CD4-positive, alpha-beta T cell (primary cell): ENCODE results near the gene FBXO24. TPM values are rescaled to one million over a fixed set of nuclear protein-coding genes. Genes with fewer than 3 reads are reported as not detected.
A peak's percentile ranks its signal among the peaks of the same experiment; 100 is the strongest.

Experiments used
- ATAC-seq: fragments of 200-7000 bp; cut with Tn5 transposase; one replicate; pipeline ENCODE4 v1.10.0; 2022; ENCODE audit warnings: mild to moderate bottlenecking; ENCODE audit not compliant: poor library complexity
- CTCF ChIA-PET: fragments of 350-600 bp; sonication (Branson Sonifier 250); formaldehyde crosslinking; loops from one replicate; lab custom pipeline; 2021; ENCODE audit warnings: antibody characterized with exemption, inconsistent platforms; lab: Charles Lee
- POLR2A ChIA-PET: fragments of 350-600 bp; sonication (Branson Sonifier 250); formaldehyde crosslinking; loops from one replicate; lab custom pipeline; 2021; ENCODE audit warnings: antibody characterized with exemption, inconsistent platforms; lab: Charles Lee
- DNase-seq, 14 experiments: peaks; one replicate each; pipeline ENCODE4 v3.0.0-alpha.2; 2013 to 2020; ENCODE audit warnings: mixed read lengths in 2 of 14
- H3K27ac ChIP-seq, 2 donors: one replicate each; pipeline versions ENCODE4 v1.5.1 to v1.7.0; 2013; ENCODE audit warnings: low read length in 2 of 2, low read depth in 1 of 2, mild to moderate bottlenecking in 1 of 2
- H3K27me3 ChIP-seq, 2 experiments: 1 replicate in 1 of 2; 2 replicates in 1 of 2; pipeline versions ENCODE4 v1.6.1 to v1.7.0; 2013; ENCODE audit warnings: low read length in 2 of 2, control low read depth in 1 of 2, mild to moderate bottlenecking in 1 of 2, moderate library complexity in 1 of 2; ENCODE audit not compliant: insufficient read depth in 2 of 2, control insufficient read depth in 1 of 2
- H3K36me3 ChIP-seq: one replicate; pipeline ENCODE4 v1.6.1; 2013; ENCODE audit warnings: low read length, control low read depth; ENCODE audit not compliant: insufficient read depth
- H3K4me1 ChIP-seq: one replicate; pipeline ENCODE4 v1.6.1; 2013; ENCODE audit warnings: low read length, control low read depth; ENCODE audit not compliant: insufficient read depth
- H3K4me3 ChIP-seq: one replicate; pipeline ENCODE4 v1.5.1; 2013; ENCODE audit warnings: mild to moderate bottlenecking, low read length, moderate library complexity
- H3K9me3 ChIP-seq, 2 experiments: 1 replicate in 1 of 2; 2 replicates in 1 of 2; pipeline versions ENCODE4 v1.6.1 to v1.7.0; 2013; ENCODE audit warnings: low read length in 2 of 2, mild to moderate bottlenecking in 2 of 2, control low read depth in 1 of 2, moderate library complexity in 1 of 2; ENCODE audit not compliant: control insufficient read depth in 1 of 2, insufficient read depth in 1 of 2
- H3K27ac Mint-ChIP-seq: one replicate; pipeline ENCODE4 v1.8.0; 2020; ENCODE audit warnings: mixed read lengths
- H3K27me3 Mint-ChIP-seq: one replicate; pipeline ENCODE4 v1.8.0; 2021; ENCODE audit warnings: mixed read lengths
- H3K36me3 Mint-ChIP-seq: one replicate; pipeline ENCODE4 v1.8.0; 2021; ENCODE audit warnings: low read depth, mixed read lengths
- H3K4me1 Mint-ChIP-seq: one replicate; pipeline ENCODE4 v1.8.0; 2021; ENCODE audit warnings: low read depth, mixed read lengths
- H3K4me3 Mint-ChIP-seq: one replicate; pipeline ENCODE4 v1.8.0; 2020; ENCODE audit warnings: mild to moderate bottlenecking, mixed read lengths
- H3K9me3 Mint-ChIP-seq: one replicate; pipeline ENCODE4 v1.8.0; 2020; ENCODE audit warnings: mixed read lengths
- intact Hi-C, 2 experiments: fragments of 100-400 bp; cut with DNase I in 1 of 2; cut with micrococcal nuclease in 1 of 2; formaldehyde crosslinking; loops; one replicate each; pipeline versions ENCODE4 v1.15.1 to v1.9.0; 2023 to 2025; cut with DNase I, micrococcal nuclease
- total RNA-seq, 174 experiments: library from RNA in 2 of 174; stranded (reverse) in 2 of 174; gene quantifications; one replicate each; pipeline ENCODE4 v1.2.3 and lab custom pipeline; 2021 to 2026
- TF ChIP-seq, protein P1 (sequence below): fragments of 200-600 bp; IDR thresholded peaks from one replicate; pipeline ENCODE4 v1.8.0; 2022; ENCODE audit warnings: antibody characterized with exemption, mild to moderate bottlenecking

FBXO24 gene
- total RNA-seq, 2 experiments from 2014 or later, result 0.66 to 0.78 TPM

DNA sequence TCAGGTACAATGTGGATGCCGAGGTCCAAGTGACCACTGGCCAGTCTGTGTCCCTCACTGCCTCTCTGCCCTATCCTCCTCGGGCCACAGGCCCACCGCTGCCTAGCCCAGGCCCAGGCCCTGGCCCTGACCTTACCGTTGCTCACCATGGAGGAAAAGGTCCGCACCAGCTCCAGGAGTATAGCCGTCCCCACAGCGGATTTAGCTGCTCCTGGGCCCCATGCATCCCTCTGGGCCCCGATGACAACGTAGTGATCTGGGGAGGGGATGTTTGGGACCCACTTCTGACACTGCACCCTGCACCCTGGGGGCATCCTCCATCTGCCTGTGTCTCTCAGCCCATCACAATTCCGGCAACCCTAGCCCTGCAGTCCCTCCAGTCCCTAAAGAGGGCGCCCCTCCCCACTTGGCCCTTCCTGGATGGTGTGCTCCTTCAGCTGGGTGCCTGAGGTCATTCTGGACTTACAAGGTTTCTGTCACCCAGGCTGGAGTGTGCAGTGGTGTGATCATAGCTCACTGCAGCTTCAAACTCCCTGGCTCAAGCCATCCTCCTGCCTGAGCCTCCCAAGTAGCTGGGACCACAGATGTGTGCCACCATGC is 43.1 kb downstream of the FBXO24 start:
- ChIA-PET CTCF (interaction anchor here (0.6 to 1.1 kb wide), 4 partner anchors 16 to 96 kb away, joined by 3 to 8 read pairs (median 3); partner anchors contain the start of gene MOSPD3), POLR2A (interaction anchor here (1.3 kb wide), 2 partner anchors 43 to 77 kb away, joined by 4 to 7 read pairs; partner anchors contain the start of genes FBXO24, LRCH4 and POP7)
- Histone ChIP-seq H3K36me3 (no peaks in the 10 kb centered on the region), H3K4me3 (no peak overlapping the region), H3K27ac (no peak overlapping the region), H3K27me3 (no peaks in the 10 kb centered on the region), H3K9me3 (peaks cover 0 to 6% of the 10 kb centered on the region in 2 experiments), H3K4me1 (peaks cover 44% of the 10 kb centered on the region)
- H3K4me1 Mint-ChIP-seq, result peaks cover 27% of the 10 kb centered on the region
- intact Hi-C loops, result loop anchor here in 1 of 2 experiments (5.0 kb wide), 1 partner anchor 43 kb away; the partner anchor contains the start of gene GNB2
- no peaks in the 10 kb centered on the region for H3K27me3 Mint-ChIP-seq
- DNase-seq, result peak in 3 of 14 experiments; percentile 25 to 52 (median 46)
- no peaks in the 10 kb centered on the region for H3K36me3 Mint-ChIP-seq
- TF ChIP-seq, protein P1, sequence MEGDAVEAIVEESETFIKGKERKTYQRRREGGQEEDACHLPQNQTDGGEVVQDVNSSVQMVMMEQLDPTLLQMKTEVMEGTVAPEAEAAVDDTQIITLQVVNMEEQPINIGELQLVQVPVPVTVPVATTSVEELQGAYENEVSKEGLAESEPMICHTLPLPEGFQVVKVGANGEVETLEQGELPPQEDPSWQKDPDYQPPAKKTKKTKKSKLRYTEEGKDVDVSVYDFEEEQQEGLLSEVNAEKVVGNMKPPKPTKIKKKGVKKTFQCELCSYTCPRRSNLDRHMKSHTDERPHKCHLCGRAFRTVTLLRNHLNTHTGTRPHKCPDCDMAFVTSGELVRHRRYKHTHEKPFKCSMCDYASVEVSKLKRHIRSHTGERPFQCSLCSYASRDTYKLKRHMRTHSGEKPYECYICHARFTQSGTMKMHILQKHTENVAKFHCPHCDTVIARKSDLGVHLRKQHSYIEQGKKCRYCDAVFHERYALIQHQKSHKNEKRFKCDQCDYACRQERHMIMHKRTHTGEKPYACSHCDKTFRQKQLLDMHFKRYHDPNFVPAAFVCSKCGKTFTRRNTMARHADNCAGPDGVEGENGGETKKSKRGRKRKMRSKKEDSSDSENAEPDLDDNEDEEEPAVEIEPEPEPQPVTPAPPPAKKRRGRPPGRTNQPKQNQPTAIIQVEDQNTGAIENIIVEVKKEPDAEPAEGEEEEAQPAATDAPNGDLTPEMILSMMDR, result no peak
- no peaks in the 10 kb centered on the region for H3K9me3 Mint-ChIP-seq
- ATAC-seq, result no peak
- H3K4me3 Mint-ChIP-seq, result no peak overlapping the region
- no peak overlapping the region for H3K27ac Mint-ChIP-seq

- ChIA-PET CTCF (interaction anchor here (0.9 to 1.1 kb wide), 3 partner anchors 17 to 95 kb away, joined by 3 to 8 read pairs (median 3); partner anchors contain the start of gene MOSPD3), POLR2A (interaction anchor here (0.9 to 1.4 kb wide), 4 partner anchors 18 to 76 kb away, joined by 3 to 7 read pairs (median 4); partner anchors contain the start of genes FBXO24, LRCH4, MOSPD3 and POP7)
- H3K4me1 Mint-ChIP-seq, result peaks cover 25% of the 10 kb centered on the region
- Histone ChIP-seq H3K27ac (no peak overlapping the region), H3K4me1 (peaks cover 44% of the 10 kb centered on the region), H3K9me3 (peaks cover 0 to 6% of the 10 kb centered on the region in 2 experiments), H3K27me3 (no peaks in the 10 kb centered on the region), H3K36me3 (no peaks in the 10 kb centered on the region), H3K4me3 (no peak overlapping the region)
- H3K4me3 Mint-ChIP-seq, result no peak overlapping the region
- H3K36me3 Mint-ChIP-seq, result no peaks in the 10 kb centered on the region
- H3K9me3 Mint-ChIP-seq, result no peaks in the 10 kb centered on the region
- intact Hi-C loops, result no loop called here
- ATAC-seq (no peak), DNase-seq (no peak)
- H3K27me3 Mint-ChIP-seq, result no peaks in the 10 kb centered on the region
- peak overlapping the region; percentile 42 for H3K27ac Mint-ChIP-seq
- TF ChIP-seq, protein P1, result no peak
Observed at GRCh38 chr7:100630066-100630465, 43.9 kb downstream of the FBXO24 start.

- no peaks in the 10 kb centered on the region for H3K27me3 ChIP-seq
- Mint-ChIP-seq H3K4me1 (peaks cover 10% of the 10 kb centered on the region), H3K27ac (no peak overlapping the region), H3K27me3 (no peaks in the 10 kb centered on the region), H3K4me3 (peak overlapping the region; percentile 87), H3K9me3 (no peaks in the 10 kb centered on the region), H3K36me3 (no peaks in the 10 kb centered on the region)
- H3K4me1 ChIP-seq, result peaks cover 24% of the 10 kb centered on the region
- H3K9me3 ChIP-seq, result peaks cover 0 to 6% of the 10 kb centered on the region in 2 experiments
- TF ChIP-seq, protein P1, result peak; percentile 33
- H3K36me3 ChIP-seq, result no peaks in the 10 kb centered on the region
- CTCF ChIA-PET, result interaction anchor here (1.0 to 2.6 kb wide), 10 partner anchors 9 to 219 kb away, joined by 3 to 19 read pairs (median 5); partner anchors contain the start of genes GNB2, MOSPD3 and POP7
- intact Hi-C loops, result loop anchor here in 1 of 2 experiments (2.0 kb wide), 1 partner anchor 58 kb away; no protein-coding TSS in a partner anchor
- H3K4me3 ChIP-seq, result peak overlapping the region; percentile 71
- POLR2A ChIA-PET, result interaction anchor here (0.8 to 2.6 kb wide), 10 partner anchors 20 to 205 kb away, joined by 3 to 22 read pairs (median 4); partner anchors contain the start of genes FBXO24, LRCH4, MOSPD3 and POP7
- ATAC-seq (peak; percentile 77), DNase-seq (peak; percentile 26 to 81 (median 47))
- H3K27ac ChIP-seq, result no peak overlapping the region
Observed at GRCh38 chr7:100632951-100633717, 47.0 kb downstream of the FBXO24 start.
